GM19239 (cell line): Measurements from ENCODE around the gene BCKDK.

ENCODE experiments used
- DNase-seq: peaks from one replicate; pipeline ENCODE4 v3.0.0; 2011; ENCODE audit warnings: low spot score; ENCODE audit not compliant: insufficient read length
- FAIRE-seq: peaks from 2 replicates; lab custom pipeline; 2011; peaks lifted over from hg19 to GRCh38; lab: Jason Lieb, UNC

BCKDK gene

DNA sequence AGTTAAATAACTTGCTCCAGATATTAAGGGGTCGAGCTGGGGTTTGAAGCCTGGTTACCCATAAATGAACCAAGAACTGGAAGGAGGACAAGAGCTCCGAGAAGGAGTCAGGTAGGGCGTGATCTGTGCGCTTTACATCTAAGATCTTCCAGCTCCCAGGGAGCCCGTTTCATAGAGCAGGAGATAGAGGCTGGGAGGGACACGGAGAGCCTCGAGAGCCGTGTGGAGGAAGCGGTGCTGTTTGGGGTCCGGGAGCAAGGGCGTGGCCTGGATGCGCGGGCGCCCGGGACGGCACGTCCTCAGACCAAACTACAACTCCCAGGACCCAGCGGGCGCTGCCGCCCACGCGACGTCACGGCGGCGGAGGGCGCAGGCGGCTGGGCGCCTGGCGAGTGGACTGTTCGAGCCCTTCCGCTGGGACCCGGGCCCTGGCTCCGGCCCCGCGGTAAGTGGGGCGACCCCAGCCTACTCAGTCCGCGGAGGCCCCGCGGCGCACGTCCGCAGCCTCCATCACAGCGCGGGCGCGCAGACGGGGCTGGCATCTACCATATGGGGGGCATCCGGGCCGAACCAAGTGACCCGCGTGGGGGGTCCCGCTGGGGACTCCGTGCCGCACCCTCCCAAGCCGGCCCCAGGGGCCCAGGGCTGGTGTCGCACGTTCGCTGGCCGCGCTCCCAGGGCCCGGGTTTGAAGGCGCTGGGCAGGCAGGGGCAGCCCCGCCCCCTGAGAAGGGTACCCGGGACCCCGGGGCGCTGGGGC is at the start of gene BCKDK:
BCKDK (plus strand) TSS at position 352 of the 759 bp plus-strand sequence. CDS start 838 bp downstream, outside the sequence.
- peak; percentile 79 for FAIRE-seq
- peak; percentile 93 for DNase-seq

GRCh38 chr16:31061126-31061812 is 46.9 kb upstream of the BCKDK start:
- FAIRE-seq (no peak), DNase-seq (no peak)

DNA sequence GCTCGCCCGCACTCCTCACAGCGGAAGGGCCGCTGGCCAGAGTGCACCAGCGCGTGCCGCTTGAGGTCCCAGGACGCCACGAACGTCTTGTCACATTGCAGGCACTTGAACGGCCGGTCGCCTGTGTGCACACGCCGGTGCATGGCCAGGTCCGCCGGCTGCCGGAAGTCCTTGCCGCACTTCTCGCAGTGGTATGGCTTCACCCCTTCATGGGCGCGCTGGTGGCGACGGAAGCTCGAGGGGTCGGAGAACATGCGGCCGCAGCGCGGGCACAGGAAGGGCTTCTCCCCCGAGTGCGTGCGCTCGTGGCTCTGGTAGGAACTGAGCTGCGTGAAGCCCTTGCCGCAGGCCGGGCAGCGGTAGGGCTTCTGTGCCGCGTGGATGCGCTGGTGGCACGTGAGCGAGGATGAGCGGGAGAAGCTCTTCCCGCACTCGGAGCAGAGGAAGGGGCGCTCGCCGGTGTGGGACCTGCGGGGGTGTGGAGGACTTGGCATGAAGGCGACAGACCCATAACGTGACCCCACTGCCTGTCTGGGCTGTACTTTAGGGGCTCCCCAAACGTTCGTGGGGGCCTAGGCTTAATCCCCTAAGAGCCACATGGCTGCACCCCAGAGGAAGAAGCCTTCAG is 46.3 kb upstream of the BCKDK start:
- DNase-seq (no peak), FAIRE-seq (no peak)

DNA sequence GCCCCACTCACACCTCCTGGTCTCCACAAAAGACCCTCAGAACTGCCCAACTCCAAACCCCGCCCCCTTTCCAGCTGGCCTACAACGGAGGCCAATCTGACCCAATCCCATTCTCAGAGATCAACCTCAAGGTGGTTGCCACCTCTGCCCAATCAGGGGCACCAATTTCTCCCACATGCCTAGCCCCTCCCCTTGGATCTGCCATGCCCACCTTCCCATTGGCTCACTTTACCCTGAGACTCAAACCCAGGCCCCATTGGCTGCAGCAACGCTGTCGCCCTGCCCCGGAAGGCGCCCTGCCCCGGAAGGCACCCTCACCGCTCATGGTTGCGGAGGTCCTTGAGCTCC is 44.7 kb upstream of the BCKDK start:
- FAIRE-seq (no peak), DNase-seq (no peak)

DNA sequence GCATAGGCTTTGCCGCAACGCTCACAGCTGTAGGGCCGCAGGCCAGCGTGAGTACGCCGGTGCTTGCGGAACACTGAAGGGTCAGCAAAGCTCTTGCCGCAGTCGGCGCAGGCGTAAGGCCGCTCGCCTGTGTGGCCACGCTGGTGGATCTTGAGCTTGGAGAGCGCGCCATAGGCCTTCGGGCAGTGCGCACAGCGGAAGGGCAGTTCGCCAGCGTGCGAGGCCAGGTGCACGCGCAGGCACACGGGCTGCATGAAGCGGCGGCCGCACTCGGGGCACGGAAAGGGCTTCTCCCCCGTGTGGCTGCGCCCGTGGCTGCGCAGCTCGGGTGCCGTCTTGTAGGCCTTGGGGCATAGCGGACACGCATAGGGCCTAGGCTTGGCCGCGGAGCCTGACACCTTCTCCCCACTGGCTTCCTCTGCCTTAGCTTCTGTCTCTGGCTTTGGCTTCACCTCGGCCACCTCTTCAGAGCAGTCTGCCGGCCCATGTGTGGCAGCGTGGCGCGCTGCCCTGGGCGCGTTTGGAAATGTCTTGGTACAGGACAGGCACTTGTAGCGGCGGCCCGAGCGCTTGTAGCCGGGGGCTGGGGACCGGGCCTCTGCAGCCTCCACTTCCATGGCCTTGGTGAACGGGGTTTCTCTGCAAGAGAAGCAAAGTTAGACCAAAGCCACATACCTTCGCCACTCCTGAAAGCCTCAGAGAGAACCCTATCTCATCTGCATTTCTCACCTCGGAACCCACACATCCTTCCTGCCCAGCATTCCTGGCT is 44.2 kb upstream of the BCKDK start:
- DNase-seq (no peak), FAIRE-seq (no peak)

DNA sequence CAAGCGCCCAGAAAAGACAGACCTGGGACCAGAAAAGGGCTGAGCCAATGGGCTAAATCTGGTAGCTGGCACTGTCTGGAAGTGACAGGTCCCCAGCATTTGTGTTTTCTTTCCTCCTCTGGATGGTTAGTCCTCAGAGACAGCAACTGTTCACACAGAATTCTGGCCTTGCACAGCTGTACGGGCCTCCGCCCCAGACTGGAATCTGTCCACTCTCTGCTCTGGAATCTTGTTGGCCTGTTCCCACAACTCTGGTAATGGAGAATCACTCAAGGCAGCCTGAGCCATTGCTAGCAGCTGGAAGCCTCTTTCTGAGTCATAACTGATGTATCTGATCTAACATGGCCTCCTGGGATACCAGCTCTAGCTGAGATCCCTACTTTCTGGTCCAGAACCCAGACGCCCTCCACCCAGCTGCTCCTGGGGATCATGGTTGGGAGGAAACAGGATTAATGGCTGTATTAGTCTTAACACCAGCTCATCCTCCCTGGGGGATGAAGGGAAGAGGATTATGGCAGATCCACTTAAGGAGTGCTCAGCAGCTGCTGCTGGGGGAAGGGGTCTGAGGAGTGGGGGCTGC is 43.2 kb upstream of the BCKDK start:
- FAIRE-seq (no peak), DNase-seq (no peak)

- no peak for DNase-seq
- FAIRE-seq, result no peak
Measured at GRCh38 chr16:31067342-31067741, 40.8 kb upstream of the BCKDK start.

GRCh38 chr16:31071861-31072260 is 36.3 kb upstream of the BCKDK start:
- no peak for DNase-seq
- FAIRE-seq, result no peak

DNA sequence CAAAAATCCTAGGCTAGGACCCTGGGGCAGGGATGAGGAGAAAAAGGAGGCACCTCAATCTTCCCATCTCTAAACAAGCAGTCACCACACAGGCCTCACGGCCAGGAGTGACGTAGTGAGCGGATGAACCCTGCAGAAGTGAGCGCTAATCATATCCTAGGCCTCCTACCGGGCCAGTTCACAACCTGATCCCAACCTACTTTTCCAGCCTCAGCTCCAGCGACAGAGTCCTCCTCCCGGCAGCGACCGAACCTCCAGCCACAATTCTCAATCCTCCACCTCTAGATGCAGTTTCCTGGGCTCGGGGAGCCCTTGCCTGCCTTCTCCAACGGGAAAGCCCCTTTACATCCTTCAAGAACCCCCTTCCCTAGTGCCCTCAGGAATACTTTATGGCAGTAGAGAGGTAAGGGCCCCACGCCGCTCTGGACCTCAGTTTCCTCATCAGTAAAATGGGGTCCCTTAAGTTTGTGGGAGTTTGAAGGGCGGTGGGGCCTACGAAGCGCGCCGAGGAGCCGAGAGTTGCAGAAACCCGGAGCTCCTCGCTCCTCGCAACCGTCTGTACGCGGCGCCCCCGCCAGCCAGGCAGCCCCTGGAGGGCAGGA is 35.5 kb upstream of the BCKDK start:
- FAIRE-seq, result peak; percentile 81
- DNase-seq, result peak; percentile 42

DNA sequence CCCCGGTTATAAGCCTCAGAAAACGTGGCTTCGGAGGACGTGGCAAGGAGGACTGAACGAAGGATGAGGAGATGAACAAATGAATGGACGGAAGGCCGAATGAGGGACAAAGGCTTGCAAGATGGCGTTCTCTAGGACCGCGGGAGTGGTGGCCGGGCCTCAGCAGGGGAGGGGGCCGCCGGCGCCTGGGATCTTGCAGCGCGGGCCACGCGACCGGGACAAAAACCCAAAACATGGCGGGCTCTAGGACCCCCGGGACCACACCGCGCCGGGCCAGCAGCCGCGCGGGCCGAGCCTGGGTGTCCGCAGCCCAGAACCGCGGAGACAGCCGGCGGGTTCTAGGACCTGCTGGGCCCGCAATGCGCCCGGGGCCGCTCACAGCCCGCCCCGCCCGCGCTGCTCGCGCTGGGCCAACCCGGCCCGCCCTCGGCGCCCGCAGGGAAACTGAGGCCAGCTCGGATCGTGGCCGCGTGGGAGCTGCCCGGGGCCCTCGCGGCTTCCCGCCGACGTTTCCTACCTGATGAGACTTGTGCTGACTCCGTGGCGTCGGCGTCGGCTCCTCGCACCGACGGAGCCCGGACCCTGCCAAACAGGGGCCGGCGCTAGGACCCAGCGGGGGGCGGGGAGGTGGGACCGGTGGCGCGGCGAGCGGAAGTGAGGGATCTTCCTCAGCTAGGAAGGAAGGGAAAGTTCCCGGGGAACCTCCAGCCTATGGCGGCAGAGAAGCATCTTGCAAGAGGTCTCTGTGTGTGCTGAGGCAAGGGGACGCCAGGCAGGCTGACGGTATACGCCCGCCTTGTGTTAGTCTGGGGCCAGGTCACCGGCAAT is 34.8 kb upstream of the BCKDK start:
- DNase-seq, result peak; percentile 77
- no peak for FAIRE-seq

GRCh38 chr16:31073970-31074813 is 34.0 kb upstream of the BCKDK start, which contains the start of the genes ZNF646 and ZNF668:
Gene ZNF646, plus strand, starts transcription at chr16:31074422. Its CDS starts 1,903 bp downstream, at chr16:31076325.
Gene ZNF668, minus strand, starts transcription at chr16:31074240. Its CDS starts 9,781 bp downstream, at chr16:31064459.
- peak; percentile 98 for DNase-seq
- peak; percentile 92 for FAIRE-seq

DNA sequence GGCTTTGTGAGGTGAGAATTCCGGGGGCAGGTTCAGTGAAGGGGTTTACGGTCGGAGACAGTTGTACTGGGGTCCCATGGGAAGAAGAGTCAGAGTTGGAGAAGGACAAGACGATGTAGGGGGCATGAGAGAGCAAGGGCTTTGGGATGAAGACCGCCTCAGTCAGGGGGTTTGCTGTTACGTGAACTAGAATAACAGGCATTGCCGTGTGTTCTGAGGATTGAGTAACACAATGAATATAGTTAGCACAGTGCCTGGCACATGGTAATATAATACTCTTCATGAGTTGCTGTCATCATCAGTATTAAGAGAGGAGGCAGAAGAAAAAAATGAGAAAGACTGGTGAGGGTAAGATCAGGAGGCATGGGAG is 33.4 kb upstream of the BCKDK start:
- DNase-seq (no peak), FAIRE-seq (no peak)

- DNase-seq (no peak), FAIRE-seq (no peak)
Measured at GRCh38 chr16:31076319-31076718, 31.9 kb upstream of the BCKDK start.

- DNase-seq (no peak), FAIRE-seq (no peak)
Measured at GRCh38 chr16:31077024-31077423, 31.2 kb upstream of the BCKDK start.

DNA sequence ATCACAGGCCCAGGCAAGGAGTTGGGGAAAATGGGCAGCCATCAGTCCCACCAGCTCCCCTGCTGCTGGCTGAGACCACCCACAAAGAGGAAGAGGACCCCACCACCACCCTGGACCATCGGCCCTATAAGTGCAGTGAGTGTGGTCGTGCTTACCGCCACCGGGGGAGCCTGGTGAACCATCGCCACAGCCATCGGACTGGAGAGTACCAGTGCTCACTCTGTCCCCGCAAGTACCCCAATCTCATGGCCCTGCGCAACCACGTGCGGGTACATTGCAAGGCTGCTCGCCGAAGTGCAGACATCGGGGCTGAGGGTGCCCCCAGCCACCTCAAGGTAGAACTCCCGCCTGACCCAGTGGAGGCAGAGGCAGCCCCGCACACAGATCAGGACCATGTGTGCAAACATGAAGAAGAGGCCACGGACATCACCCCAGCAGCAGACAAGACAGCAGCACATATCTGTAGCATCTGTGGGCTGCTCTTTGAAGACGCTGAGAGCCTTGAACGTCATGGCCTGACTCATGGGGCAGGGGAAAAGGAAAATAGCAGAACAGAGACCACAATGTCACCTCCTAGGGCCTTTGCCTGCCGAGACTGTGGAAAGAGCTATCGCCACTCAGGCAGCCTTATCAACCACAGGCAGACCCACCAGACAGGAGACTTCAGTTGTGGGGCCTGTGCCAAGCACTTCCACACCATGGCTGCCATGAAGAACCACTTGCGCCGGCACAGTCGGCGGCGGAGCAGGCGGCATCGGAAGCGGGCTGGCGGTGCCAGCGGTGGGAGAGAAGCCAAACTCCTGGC is 30.4 kb upstream of the BCKDK start:
- FAIRE-seq, result no peak

DNA sequence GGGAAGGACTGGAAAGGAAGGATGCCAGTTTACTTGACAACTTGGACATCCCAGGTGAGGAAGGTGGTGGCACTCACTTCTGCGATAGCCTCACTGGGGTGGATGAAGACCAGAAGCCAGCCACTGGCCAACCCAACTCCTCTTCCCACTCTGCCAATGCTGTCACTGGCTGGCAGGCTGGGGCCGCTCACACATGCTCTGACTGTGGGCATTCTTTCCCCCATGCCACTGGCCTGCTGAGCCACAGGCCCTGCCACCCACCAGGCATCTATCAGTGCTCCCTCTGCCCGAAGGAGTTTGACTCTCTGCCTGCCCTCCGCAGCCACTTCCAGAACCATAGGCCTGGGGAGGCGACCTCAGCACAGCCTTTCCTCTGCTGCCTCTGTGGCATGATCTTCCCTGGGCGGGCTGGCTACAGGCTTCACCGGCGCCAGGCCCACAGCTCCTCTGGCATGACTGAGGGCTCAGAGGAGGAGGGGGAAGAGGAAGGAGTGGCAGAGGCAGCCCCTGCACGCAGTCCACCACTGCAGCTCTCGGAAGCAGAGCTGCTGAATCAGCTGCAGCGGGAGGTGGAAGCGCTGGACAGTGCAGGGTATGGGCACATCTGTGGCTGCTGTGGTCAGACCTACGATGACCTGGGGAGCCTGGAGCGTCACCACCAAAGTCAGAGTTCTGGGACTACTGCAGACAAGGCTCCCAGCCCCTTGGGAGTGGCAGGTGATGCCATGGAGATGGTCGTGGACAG is 29.4 kb upstream of the BCKDK start:
- DNase-seq (no peak), FAIRE-seq (no peak)

More for the DNA sequence above, 30.4 kb upstream of the BCKDK start:
- no peak for DNase-seq
